GM23248 (cell line): ENCODE data around the gene STAP1. TPM values are rescaled to one million over a fixed set of nuclear protein-coding genes. Genes with fewer than 3 reads are reported as not detected.

Source experiments
- DNase-seq: peaks from one replicate; pipeline ENCODE4 v3.0.0-alpha.2; 2015
- H2AFZ ChIP-seq: fragments of 200-600 bp; sonication (generic); 2 replicates; pipeline ENCODE4 v1.6.1; 2016; ENCODE audit warnings: antibody characterized with exemption
- H3F3A ChIP-seq: fragments of 200-600 bp; sonication (generic); 2 replicates; pipeline ENCODE4 v1.6.1; 2016; ENCODE audit warnings: mild to moderate bottlenecking, antibody characterized with exemption, mixed run types; ENCODE audit not compliant: insufficient read depth
- H3K27ac ChIP-seq: fragments of 200-600 bp; sonication (generic); 2 replicates; pipeline ENCODE4 v1.5.1; 2016; ENCODE audit warnings: mild to moderate bottlenecking
- H3K27me3 ChIP-seq: fragments of 200-600 bp; sonication (generic); replicated peaks from 2 replicates; pipeline ENCODE4 v1.6.1; 2016; ENCODE audit warnings: mild to moderate bottlenecking; ENCODE audit not compliant: insufficient read depth
- H3K36me3 ChIP-seq: fragments of 200-600 bp; sonication (generic); 2 replicates; pipeline ENCODE4 v1.6.1; 2016; ENCODE audit warnings: low read depth, mild to moderate bottlenecking
- H3K4me1 ChIP-seq: fragments of 200-600 bp; sonication (generic); 2 replicates; pipeline ENCODE4 v1.6.1; 2016; ENCODE audit warnings: mild to moderate bottlenecking; ENCODE audit not compliant: insufficient read depth
- H3K4me2 ChIP-seq: fragments of 200-600 bp; sonication (generic); one replicate; pipeline ENCODE4 v1.6.1; 2016; ENCODE audit warnings: mild to moderate bottlenecking; ENCODE audit not compliant: unreplicated experiment
- H3K4me3 ChIP-seq: fragments of 200-600 bp; sonication (generic); 2 replicates; pipeline ENCODE4 v1.5.1; 2016; ENCODE audit warnings: mild to moderate bottlenecking
- H3K79me2 ChIP-seq: fragments of 200-600 bp; sonication (generic); 2 replicates; pipeline ENCODE4 v1.6.1; 2016; ENCODE audit warnings: mild to moderate bottlenecking; ENCODE audit not compliant: insufficient read depth
- H3K9ac ChIP-seq: fragments of 200-600 bp; sonication (generic); 2 replicates; pipeline ENCODE4 v1.6.1; 2016; ENCODE audit warnings: mild to moderate bottlenecking
- H3K9me2 ChIP-seq: fragments of 200-600 bp; sonication (generic); 2 replicates; pipeline ENCODE4 v1.6.1; 2016; ENCODE audit warnings: mixed run types, mild to moderate bottlenecking, moderate library complexity; ENCODE audit not compliant: insufficient read depth
- H3K9me3 ChIP-seq: fragments of 200-600 bp; sonication (generic); one replicate; pipeline ENCODE4 v1.6.1; 2017; ENCODE audit warnings: low read depth
- H4K20me1 ChIP-seq: fragments of 200-600 bp; sonication (generic); 2 replicates; pipeline ENCODE4 v1.6.0; 2016; ENCODE audit not compliant: insufficient read depth
- EZH2 ChIP-seq: fragments of 200-600 bp; sonication (generic); IDR thresholded peaks from 2 replicates; pipeline ENCODE4 v1.6.1; 2018; ENCODE audit warnings: antibody characterized with exemption, mild to moderate bottlenecking; ENCODE audit not compliant: insufficient read depth, poor library complexity, severe bottlenecking
- EZH2phosphoT487 ChIP-seq: fragments of 200-600 bp; sonication (generic); IDR thresholded peaks from 2 replicates; pipeline ENCODE4 v1.6.1; 2018; ENCODE audit warnings: antibody characterized with exemption, moderate library complexity, mild to moderate bottlenecking, low read depth; ENCODE audit not compliant: insufficient read depth
- WGBS, 2 experiments: methylation state at CpG; one replicate each; pipeline ENCODE4 v1.1.6; 2015 to 2017; ENCODE audit warnings: low lambda C conversion rate in 2 of 2, low coverage in 1 of 2; ENCODE audit errors: missing lambda C conversion rate in 2 of 2; 5-methylcytosine and 5-hydroxymethylcytosine counted together
- in situ Hi-C: fragments of 300-500 bp; cut with MboI; formaldehyde crosslinking; loops from 2 replicates; pipeline ENCODE4 v1.15.0; 2020
- polyA plus RNA-seq: library from polyadenylated mRNA; unstranded; fragments of >200 nt; fragmentation: Nextera tagmentation; extraction: Ambion mirVana; gene quantifications from 2 replicates; pipeline ENCODE4 v1.2.1, GENCODE V29; 2016
- total RNA-seq: library from RNA; depleted of rRNA; stranded (reverse); fragments of >200 nt; shearing (Covaris generic); gene quantifications from 2 replicates; pipeline ENCODE4 v1.2.3, GENCODE V29; 2014

The STAP1 gene
- total and polyA plus RNA-seq, 2 experiments from 2014 or later: not detected

- Histone ChIP-seq H3K4me1 (no peaks in the 10 kb centered on the region), H4K20me1 (no peaks in the 10 kb centered on the region), H3K9me3 (no peaks in the 10 kb centered on the region), H3K9ac (no peak overlapping the region), H3K4me2 (no peak overlapping the region), H3K27ac (no peak overlapping the region), H3K4me3 (no peak overlapping the region), H3K9me2 (no peaks in the 10 kb centered on the region), H3K79me2 (no peaks in the 10 kb centered on the region), H3K36me3 (no peaks in the 10 kb centered on the region), H3F3A (no peaks in the 10 kb centered on the region), H2AFZ (no peak overlapping the region), H3K27me3 (peaks cover 31% of the 10 kb centered on the region; the same call in 1 of the 2 replicates)
- in situ Hi-C loops: no loop called here
- TF ChIP-seq EZH2 (no peak), EZH2phosphoT487 (no peak)
- no peak for DNase-seq
Observed at GRCh38 chr4:67584496-67584895, 26.0 kb downstream of the STAP1 start.

DNA sequence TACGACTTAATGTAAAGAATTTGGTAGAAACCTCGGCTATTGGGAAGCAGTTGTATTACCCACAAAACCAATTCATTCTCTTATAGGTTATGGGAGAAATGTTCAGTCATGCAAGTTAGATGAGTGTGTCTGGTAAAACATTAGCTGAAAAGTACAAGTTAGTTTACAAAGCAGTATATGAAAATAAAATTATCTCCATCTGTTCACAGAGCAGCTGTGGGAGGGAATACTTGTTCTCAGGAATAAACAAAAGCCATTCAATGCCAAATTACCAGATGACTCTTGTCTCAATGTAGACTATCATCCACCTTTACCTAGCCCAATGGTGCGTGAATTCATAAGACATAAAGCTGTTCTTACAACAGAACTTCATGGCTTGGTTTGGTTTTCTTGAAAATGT lies 28.6 kb downstream of the STAP1 start:
- Histone ChIP-seq H3K4me2 (no peak overlapping the region), H3F3A (no peaks in the 10 kb centered on the region), H3K36me3 (no peaks in the 10 kb centered on the region), H3K4me3 (no peak overlapping the region), H3K9me3 (no peaks in the 10 kb centered on the region), H3K4me1 (no peaks in the 10 kb centered on the region), H3K27ac (no peak overlapping the region), H4K20me1 (no peaks in the 10 kb centered on the region), H3K9me2 (no peaks in the 10 kb centered on the region), H2AFZ (no peak overlapping the region), H3K27me3 (peaks cover 49% of the 10 kb centered on the region), H3K79me2 (no peaks in the 10 kb centered on the region), H3K9ac (no peak overlapping the region)
- DNase-seq: no peak
- in situ Hi-C loops: no loop called here
- TF ChIP-seq EZH2phosphoT487: no peak
- no peak for TF ChIP-seq EZH2
- 26 to 28% methylated on average over 3 of the region's 3 CpGs for WGBS, 2 experiments

GRCh38 chr4:67593741-67594175 lies 35.2 kb downstream of the STAP1 start:
- Histone ChIP-seq H3K9me3 (no peaks in the 10 kb centered on the region), H3K36me3 (no peaks in the 10 kb centered on the region), H2AFZ (no peak overlapping the region; the same call in 1 of the 2 replicates), H3K27ac (0 out of 2 replicates have a peak overlapping the region, but pooled peaks have one; percentile 10), H3K9ac (no peak overlapping the region), H3K27me3 (peaks cover 42% of the 10 kb centered on the region), H3K79me2 (no peaks in the 10 kb centered on the region), H3F3A (peaks cover 21% of the 10 kb centered on the region), H3K4me2 (peak overlapping the region; percentile 54), H3K4me3 (peak overlapping the region; percentile 9; the same call in 1 of the 2 replicates), H3K9me2 (no peaks in the 10 kb centered on the region), H4K20me1 (no peaks in the 10 kb centered on the region), H3K4me1 (peaks cover 16% of the 10 kb centered on the region)
- in situ Hi-C loops: no loop called here
- DNase-seq: peak; percentile 79
- TF ChIP-seq EZH2phosphoT487: no peak
- TF ChIP-seq EZH2: no peak
- 0 to 3% methylated on average over 2 of the region's 2 CpGs for WGBS, 2 experiments

DNA sequence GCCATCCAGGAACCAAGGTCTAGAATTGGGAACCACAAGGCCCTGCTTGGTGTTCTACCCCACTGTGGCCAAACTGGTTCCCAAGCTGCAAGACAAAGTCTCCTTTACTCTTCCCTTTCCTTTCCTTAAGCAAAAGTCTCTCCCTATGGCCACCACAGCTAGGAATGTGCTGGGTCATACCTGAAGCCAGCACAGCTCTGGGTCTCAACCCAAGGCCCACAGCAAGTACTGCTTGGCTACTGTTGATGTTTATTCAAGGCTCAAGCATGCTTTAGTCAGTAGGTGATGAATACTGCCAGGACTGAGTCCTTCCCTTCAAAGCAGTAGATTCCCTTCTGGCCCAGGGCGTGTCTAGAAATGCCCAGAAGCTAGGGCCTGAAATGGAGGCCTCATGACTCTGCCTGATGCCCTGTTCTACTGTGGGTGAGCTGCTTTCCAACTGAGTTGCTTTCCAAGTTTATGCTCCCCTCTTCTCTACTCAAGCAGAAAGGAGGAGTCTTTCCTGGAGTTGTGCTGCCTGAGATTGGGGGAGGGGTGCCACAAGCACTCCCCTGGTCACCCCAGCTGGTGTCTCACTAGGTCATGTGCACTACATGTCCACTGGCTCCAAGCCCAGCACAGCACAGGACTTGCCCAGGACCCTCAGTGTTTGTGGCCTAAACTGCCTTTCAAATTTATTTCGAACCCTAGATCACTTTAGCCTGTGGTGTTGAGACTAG lies 44.9 kb downstream of the STAP1 start:
- no peaks in the 10 kb centered on the region for H4K20me1 ChIP-seq
- WGBS, 2 experiments: 82 to 89% methylated on average over 2 of the region's 2 CpGs
- no peaks in the 10 kb centered on the region; the same call in 1 of the 2 replicates for H3F3A ChIP-seq
- H3K79me2 ChIP-seq: no peaks in the 10 kb centered on the region
- no peaks in the 10 kb centered on the region for H3K4me1 ChIP-seq
- in situ Hi-C loops: no loop called here
- DNase-seq: no peak
- peaks cover 9% of the 10 kb centered on the region; the same call in 1 of the 2 replicates for H3K27me3 ChIP-seq
- no peak overlapping the region for H3K4me2 ChIP-seq
- no peak overlapping the region for H3K4me3 ChIP-seq
- H3K9ac ChIP-seq: no peak overlapping the region
- no peaks in the 10 kb centered on the region for H3K9me3 ChIP-seq
- no peak overlapping the region for H3K27ac ChIP-seq
- no peaks in the 10 kb centered on the region for H3K9me2 ChIP-seq
- H2AFZ ChIP-seq: no peak overlapping the region
- no peaks in the 10 kb centered on the region for H3K36me3 ChIP-seq
- TF ChIP-seq EZH2phosphoT487: no peak
- no peak for TF ChIP-seq EZH2
